GM19023 (cell line): ENCODE data around the gene RPL9.
"Not testable (repeated sequence)": the region's sequence is repeated elsewhere in the genome, so short reads cannot be mapped to it uniquely, and the experiment has no call there.

Experiments
- ATAC-seq: cut with Tn5 transposase; IDR thresholded peaks from one replicate; pipeline ENCODE4 v1.9.1; 2021; ENCODE audit warnings: mild to moderate bottlenecking, moderate library complexity; ENCODE audit not compliant: unreplicated experiment

RPL9 gene

GRCh38 chr4:39467464-39467863, 8.7 kb upstream of the RPL9 start:
- no peak for ATAC-seq

GRCh38 chr4:39466747-39467146, 8.0 kb upstream of the RPL9 start:
- no peak for ATAC-seq

GRCh38 chr4:39464886-39465501, 6.3 kb upstream of the RPL9 start:
- ATAC-seq: no peak

GRCh38 chr4:39458161-39458504, 589 bp downstream of the RPL9 start:
- not testable (repeated sequence) for ATAC-seq

GRCh38 chr4:39456946-39457763, 1.6 kb downstream of the RPL9 start:
- no peak for ATAC-seq

GRCh38 chr4:39455486-39455885, 3.2 kb downstream of the RPL9 start:
- no peak for ATAC-seq

- ATAC-seq: no peak
Observed at GRCh38 chr4:39453738-39454137, 5.0 kb downstream of the RPL9 start.

GRCh38 chr4:39452860-39453587, 5.7 kb downstream of the RPL9 start:
- ATAC-seq: no peak

GRCh38 chr4:39452153-39452859, 6.4 kb downstream of the RPL9 start:
- no peak for ATAC-seq

GRCh38 chr4:39451423-39452023, 7.2 kb downstream of the RPL9 start:
- no peak for ATAC-seq

GRCh38 chr4:39450618-39451017, 8.1 kb downstream of the RPL9 start:
- no peak for ATAC-seq

- peak; percentile 92 for ATAC-seq
Observed at GRCh38 chr4:39446842-39447573, 11.7 kb downstream of the RPL9 start.

- ATAC-seq: no peak
Observed at GRCh38 chr4:39446483-39446841, 12.3 kb downstream of the RPL9 start.

GRCh38 chr4:39442998-39443397, 15.7 kb downstream of the RPL9 start:
- ATAC-seq: no peak

GRCh38 chr4:39441593-39441992, 17.1 kb downstream of the RPL9 start:
- ATAC-seq: no peak

- no peak for ATAC-seq
Observed at GRCh38 chr4:39435659-39436563, 22.8 kb downstream of the RPL9 start.

- ATAC-seq: no peak
Observed at GRCh38 chr4:39433878-39434492, 24.7 kb downstream of the RPL9 start.

- no peak for ATAC-seq
Observed at GRCh38 chr4:39429476-39430334, 29.0 kb downstream of the RPL9 start.
